ENCODE data around the gene CERCAM. TPM values are rescaled to one million over a fixed set of nuclear protein-coding genes. Genes with fewer than 3 reads are reported as not detected.
"Not testable (repeated sequence)": the region's sequence is repeated elsewhere in the genome, so short reads cannot be mapped to it uniquely, and the experiment has no call there.

Gene CERCAM
- total RNA-seq, 6 donors from 2014 or later, result 9.2 to 47.1 (median 15.4) TPM

DNA sequence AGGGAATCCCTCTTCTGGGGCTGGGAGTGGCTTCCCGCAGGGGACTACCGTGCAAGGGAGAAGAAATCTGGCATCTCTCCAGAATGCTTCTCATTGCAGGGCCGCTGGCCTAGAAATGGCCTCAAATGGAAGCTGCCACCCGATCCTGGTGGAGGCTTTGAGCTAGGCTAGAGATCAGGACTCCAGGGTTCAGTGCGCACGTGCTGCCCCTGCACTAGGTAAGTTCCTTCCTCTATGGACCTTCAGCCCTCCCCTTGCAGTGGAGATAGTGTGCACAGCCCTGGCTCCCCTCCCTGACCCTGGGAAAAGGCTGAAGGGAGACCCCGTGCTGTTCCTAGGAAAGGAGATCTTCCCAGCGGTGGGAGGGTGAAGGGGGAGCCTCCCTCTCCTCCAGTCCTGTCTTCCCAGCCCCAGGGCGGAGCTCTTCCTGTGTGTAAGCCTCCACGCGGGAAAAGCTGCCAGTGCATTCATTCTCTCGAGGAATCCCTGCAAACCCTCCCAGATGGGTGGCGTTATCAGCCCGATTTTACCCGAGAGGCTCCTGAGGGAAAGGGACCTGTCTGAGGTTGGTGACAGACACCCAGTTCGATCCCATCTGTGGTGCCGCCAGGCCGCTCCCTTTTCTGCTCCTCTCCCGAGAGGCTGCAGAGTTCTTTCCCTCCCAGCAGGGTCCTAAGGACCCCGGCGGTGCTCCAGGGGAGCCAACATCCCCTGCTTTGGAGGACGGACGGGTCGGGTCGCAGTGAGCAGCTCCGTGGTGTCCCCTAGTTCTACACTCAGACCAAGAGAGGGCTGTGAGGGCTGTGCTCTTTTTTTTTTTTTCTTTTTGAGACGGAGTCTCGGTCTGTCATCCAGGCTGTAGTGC lies 1.4 kb upstream of the CERCAM start:
- no peak for ATAC-seq (ENCODE audit: low FRiP score in 2 of 2)
- peaks cover 0 to 12% (median 2%) of the 10 kb centered on the region in 4 donors for H3K27me3 ChIP-seq

DNA sequence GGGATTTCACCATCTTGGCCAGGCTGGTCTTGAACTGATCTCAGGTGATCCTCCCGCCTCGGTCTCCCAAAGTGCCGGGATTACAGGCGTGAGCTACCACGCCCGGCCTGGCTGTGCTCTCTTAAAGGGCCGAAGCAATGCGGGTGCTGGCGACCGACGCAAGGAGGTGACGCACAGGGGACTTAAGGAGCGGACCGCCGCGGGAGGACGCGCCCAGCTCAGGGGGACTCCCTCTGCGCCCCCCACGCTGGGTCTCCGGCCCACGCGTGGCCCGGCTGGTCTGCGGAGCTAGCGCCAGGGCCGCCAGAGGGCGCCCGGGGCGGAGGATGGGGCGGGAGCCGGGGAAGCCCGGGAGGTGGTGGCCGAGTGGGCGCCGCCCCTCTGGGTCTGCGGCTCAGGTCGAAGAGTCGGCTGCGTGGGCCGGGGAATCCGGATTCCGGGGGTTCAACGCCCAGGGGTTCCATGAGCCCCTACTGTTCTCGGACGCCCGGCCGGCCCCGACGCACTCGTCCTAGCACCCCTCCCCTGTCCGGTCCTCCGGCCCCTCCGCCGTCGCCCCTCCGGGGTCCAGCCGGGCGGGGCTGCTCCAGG lies 502 bp upstream of the CERCAM start:
- H3K27me3 ChIP-seq, result peaks cover 0 to 12% (median 2%) of the 10 kb centered on the region in 4 donors
- peaks cover 18 to 29% (median 20%) of the 10 kb centered on the region in 4 donors for H3K4me1 ChIP-seq
- DNase-seq, result peak; percentile 58 to 96
- 0% methylated on average over 15 of the region's 59 CpGs; no CpG with 5 or more reads in 1 of the 2 donors for WGBS, 2 donors
- peak overlapping the region in 2 of 4 donors; percentile 54 to 85 for H3K27ac ChIP-seq
- H3K9me3 ChIP-seq, result no peaks in the 10 kb centered on the region
- TF ChIP-seq POLR2A (IDR thresholded peaks at IDR 0.05) (no peak), POLR2AphosphoS5 (IDR thresholded peaks at IDR 0.05) (no peak), EP300 (IDR thresholded peaks at IDR 0.05) (no peak)
- TF ChIP-seq, protein P1, sequence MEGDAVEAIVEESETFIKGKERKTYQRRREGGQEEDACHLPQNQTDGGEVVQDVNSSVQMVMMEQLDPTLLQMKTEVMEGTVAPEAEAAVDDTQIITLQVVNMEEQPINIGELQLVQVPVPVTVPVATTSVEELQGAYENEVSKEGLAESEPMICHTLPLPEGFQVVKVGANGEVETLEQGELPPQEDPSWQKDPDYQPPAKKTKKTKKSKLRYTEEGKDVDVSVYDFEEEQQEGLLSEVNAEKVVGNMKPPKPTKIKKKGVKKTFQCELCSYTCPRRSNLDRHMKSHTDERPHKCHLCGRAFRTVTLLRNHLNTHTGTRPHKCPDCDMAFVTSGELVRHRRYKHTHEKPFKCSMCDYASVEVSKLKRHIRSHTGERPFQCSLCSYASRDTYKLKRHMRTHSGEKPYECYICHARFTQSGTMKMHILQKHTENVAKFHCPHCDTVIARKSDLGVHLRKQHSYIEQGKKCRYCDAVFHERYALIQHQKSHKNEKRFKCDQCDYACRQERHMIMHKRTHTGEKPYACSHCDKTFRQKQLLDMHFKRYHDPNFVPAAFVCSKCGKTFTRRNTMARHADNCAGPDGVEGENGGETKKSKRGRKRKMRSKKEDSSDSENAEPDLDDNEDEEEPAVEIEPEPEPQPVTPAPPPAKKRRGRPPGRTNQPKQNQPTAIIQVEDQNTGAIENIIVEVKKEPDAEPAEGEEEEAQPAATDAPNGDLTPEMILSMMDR (IDR thresholded peaks at IDR 0.05), result peak; percentile 78 to 88 (median 83)
- H3K36me3 ChIP-seq, result no peaks in the 10 kb centered on the region
- H3K4me3 ChIP-seq, result peak overlapping the region; percentile 98 to 100 (median 99)
- peak; percentile 80 to 94 for ATAC-seq (ENCODE audit: low FRiP score in 2 of 2)

More for the DNA sequence above, 1.4 kb upstream of the CERCAM start:
- peaks cover 18 to 29% (median 20%) of the 10 kb centered on the region in 4 donors for H3K4me1 ChIP-seq
- no peaks in the 10 kb centered on the region for H3K36me3 ChIP-seq
- no peaks in the 10 kb centered on the region for H3K9me3 ChIP-seq
- H3K27ac ChIP-seq, result peak overlapping the region in 1 of 4 donors; percentile 85
- WGBS, 2 donors, result 12 to 14% methylated on average over 22 to 27 of the region's 28 CpGs
- H3K4me3 ChIP-seq, result peak overlapping the region in 3 of 4 donors; percentile 98 to 100 (median 99)
- no peak for TF ChIP-seq POLR2A (IDR thresholded peaks at IDR 0.05)
- TF ChIP-seq, protein P1 (IDR thresholded peaks at IDR 0.05), result no peak
- TF ChIP-seq EP300 (IDR thresholded peaks at IDR 0.05), result no peak
- TF ChIP-seq POLR2AphosphoS5 (IDR thresholded peaks at IDR 0.05), result no peak
- no peak for DNase-seq

DNA sequence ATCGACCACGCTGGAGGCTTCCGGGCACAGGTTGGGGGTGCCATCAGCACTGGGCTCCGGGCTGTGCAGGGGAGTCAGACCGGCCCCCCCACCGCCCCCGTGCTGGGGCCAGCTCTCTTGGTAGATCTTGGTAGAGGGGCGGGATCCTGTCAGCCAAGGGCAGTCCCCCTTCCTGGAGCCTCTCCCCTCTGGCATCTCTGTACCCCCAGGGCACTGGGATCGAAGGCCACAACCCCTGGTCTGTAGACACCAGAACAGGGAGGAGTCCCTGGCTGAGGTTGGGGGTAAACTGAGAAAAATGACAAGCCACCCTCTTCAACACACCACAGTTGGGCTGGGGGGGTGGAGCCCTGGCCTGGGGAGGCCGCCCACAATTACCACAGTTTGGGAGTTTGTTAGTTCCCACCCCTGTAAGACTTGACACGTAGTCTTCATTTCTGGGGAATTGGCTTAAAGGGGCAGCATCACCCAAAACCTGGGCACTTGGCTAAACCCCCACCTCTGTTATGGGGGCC lies 882 bp downstream of the CERCAM start:
- ATAC-seq (ENCODE audit: low FRiP score in 2 of 2) (peak in 1 of 2 donors; percentile 56), DNase-seq (no peak)
- no peaks in the 10 kb centered on the region for H3K36me3 ChIP-seq
- H3K9me3 ChIP-seq, result no peaks in the 10 kb centered on the region
- peak overlapping the region in 2 of 4 donors; percentile 32 to 85 for H3K27ac ChIP-seq
- 45 to 72% methylated on average over 3 to 11 of the region's 11 CpGs for WGBS, 2 donors
- peaks cover 0 to 12% (median 2%) of the 10 kb centered on the region in 4 donors for H3K27me3 ChIP-seq
- H3K4me3 ChIP-seq, result peak overlapping the region in 3 of 4 donors; percentile 98 to 100 (median 99)
- peaks cover 18 to 29% (median 20%) of the 10 kb centered on the region in 4 donors for H3K4me1 ChIP-seq
- no peak for TF ChIP-seq EP300 (IDR thresholded peaks at IDR 0.05)
- TF ChIP-seq POLR2AphosphoS5 (IDR thresholded peaks at IDR 0.05), result no peak
- TF ChIP-seq, protein P1 (IDR thresholded peaks at IDR 0.05), result no peak
- TF ChIP-seq POLR2A (IDR thresholded peaks at IDR 0.05), result no peak

GRCh38 chr9:128422022-128422782 lies 1.5 kb downstream of the CERCAM start:
- 92 to 96% methylated on average over 13 of the region's 13 CpGs for WGBS, 2 donors
- not testable (repeated sequence) for DNase-seq; H3K36me3 ChIP-seq; H3K9me3 ChIP-seq; H3K27ac ChIP-seq; H3K4me3 ChIP-seq; ATAC-seq (ENCODE audit: low FRiP score in 2 of 2)
- Histone ChIP-seq H3K4me1 (peaks cover 18 to 29% (median 20%) of the 10 kb centered on the region in 4 donors), H3K27me3 (peaks cover 0 to 12% (median 2%) of the 10 kb centered on the region in 4 donors)
